GM18867 (cell line): ENCODE measurements around the gene SMIM41.

Source experiments
- ATAC-seq: cut with Tn5 transposase; IDR thresholded peaks from one replicate; pipeline ENCODE4 v1.9.1; 2021; ENCODE audit warnings: mild to moderate bottlenecking, moderate library complexity; ENCODE audit not compliant: unreplicated experiment

The SMIM41 gene

DNA sequence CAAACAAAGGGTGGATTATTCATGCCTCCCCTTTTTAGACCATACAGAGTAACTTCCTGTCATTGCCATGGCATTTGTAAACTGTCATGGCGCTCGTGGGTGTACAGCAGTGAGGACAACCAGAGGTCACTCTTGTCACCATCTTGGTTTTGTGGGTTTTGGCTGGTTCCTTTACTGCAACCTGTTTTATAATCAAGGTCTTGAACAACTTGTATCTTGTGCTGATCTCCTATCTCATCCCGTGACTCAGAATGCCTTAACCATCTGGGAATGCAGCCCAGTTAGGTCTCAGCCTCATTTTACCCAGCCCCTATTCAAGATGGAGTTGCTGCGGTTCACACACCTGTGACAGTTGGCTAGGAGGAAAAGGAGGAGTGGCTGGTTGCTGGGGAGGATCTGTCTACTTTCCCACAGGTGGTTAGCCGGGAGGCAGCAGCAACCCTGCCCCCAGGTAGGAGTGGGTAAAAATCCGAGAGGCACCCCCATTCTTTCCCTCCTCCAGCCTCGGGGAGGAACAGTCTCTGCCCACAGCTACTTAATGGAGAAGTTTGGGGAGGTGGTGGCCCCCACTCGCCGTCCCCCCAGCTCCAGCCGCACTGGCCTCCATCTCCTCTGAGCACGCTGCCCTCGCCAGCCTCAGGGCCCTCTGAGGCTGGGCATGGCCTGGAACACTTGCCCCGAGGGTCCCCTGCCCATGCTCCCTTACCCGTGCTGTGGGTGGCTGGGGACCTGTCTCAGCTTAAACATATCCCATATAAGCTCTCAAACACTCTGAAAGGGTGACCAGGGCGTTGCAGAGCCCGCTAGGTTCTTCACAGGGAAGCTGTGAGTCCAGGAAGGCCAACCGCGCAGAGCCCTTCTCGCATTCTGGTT is 41.7 kb downstream of the SMIM41 start:
- ATAC-seq: no peak

DNA sequence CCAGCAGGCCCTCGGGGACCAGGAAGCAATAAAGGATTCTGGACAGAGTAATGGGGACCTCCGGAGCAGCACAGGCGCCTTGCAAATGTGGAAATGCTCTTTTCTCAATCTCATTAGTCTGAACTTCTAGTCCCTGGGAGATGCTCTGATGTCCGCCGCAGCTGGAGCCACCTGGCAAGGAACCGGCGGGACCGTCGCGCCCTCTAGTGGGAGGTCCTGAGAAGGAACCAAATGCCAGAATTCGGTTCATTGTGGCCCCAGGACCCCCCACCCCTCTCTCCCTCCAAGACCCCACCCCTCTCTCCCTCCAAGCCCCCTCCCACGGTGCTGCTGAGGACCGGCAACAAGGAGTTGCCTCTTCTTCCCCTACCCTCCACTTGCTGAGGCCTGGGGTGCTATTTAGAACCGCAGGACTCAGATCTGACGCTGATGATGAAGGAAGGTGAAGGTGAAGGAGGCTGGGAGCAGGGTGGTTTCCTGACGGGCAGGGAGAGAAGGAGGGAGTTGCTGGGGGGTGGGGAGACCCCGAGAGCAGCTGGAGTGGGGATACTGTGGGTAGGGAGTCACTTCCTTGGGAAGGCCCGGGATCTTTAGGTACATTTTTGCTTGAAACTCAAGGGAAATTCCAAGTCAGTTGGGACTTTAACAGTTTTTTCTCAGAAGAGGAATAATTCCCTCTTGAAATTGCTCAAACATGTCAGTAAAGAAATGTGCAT is 42.5 kb downstream of the SMIM41 start:
- no peak for ATAC-seq

DNA sequence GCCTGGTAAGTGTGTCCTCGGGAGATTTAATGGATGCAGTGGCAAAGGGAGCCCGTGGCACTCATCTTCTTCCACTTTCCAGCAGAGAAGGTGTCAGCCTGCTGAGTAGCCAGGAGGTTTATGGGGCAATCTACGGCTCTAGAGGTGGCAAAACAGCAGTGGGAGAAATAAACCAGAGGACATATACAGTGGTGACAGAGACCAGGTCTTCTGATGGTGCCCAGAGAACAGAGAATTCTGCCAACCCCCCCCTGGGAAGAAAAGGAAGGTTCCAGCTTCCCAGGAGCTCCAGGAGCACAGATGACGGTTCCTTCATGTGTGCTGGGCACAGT is 43.0 kb downstream of the SMIM41 start:
- no peak for ATAC-seq

DNA sequence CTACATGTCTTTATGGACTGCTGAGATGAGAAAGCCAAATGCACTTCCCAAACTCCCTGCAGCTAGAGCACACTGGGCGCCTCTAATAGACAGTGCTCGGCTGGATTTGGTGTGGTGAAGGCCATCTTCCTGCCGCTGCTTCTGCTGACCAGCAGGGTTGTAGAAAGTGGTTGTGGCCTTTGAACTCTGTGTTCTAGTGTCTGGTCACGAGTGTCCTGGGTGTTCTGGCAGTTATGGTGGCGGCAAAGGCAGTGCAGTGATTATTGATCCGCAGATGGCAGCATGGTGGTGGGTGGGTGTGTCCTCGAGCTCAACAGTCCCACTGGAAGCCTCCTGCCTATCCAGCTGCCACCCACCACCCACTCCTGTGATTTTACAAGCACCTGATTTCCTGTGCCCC is 43.4 kb downstream of the SMIM41 start:
- no peak for ATAC-seq

DNA sequence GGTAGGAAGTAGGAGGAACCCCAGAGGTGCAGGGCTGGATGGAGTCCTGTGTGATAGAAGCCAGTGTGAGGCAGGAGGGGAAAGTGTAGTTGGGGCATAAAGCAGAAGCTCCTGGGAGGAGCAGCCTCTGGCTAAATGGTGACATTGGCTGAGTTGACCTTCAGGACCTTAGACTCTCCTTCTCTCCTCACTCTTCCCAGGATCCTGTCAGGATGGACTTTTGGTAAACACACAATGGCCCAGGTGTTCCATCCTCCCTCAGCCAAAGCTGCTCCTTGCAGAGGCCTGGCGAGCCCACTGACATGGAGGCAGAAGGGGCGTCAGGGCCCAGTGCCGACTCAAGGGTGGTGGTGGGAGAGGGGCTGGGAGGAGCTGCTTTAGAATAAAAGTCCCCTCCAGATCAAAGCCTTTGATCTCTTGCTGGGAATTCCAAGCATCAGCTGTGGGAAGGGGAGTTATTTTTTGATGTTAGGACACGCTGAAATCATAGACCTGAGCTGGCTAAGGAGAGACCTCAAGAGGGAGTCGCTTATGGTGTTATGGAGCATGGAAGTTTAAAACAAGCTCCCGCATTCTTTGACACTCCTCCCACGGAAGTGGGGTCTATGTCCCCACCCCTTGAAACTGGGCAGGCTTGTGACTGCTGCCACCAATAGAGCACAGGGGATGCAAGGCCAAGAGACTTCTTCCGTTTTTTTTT is 44.1 kb downstream of the SMIM41 start:
- peak; percentile 42 for ATAC-seq

DNA sequence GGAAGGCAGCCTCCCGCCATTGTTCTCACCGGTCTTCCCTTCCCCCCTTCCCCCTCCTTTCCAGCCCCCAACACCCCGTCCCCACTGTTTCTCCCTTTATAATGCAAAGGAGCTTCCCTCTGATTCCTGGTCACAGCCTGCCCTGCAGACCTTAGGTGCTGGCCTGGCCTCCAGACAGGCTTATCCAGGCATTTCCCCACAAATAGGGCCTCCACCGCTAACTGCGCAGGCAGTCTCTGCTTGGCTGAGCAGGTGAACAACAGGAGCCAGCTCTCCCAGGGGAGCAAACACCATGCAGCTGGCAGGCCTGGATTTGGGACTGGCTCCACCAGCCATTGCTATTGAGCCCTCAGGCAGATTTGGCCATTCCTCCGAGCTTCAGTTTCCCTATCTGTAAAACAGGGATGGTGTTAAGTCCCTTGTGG is 46.0 kb downstream of the SMIM41 start:
- ATAC-seq: no peak

DNA sequence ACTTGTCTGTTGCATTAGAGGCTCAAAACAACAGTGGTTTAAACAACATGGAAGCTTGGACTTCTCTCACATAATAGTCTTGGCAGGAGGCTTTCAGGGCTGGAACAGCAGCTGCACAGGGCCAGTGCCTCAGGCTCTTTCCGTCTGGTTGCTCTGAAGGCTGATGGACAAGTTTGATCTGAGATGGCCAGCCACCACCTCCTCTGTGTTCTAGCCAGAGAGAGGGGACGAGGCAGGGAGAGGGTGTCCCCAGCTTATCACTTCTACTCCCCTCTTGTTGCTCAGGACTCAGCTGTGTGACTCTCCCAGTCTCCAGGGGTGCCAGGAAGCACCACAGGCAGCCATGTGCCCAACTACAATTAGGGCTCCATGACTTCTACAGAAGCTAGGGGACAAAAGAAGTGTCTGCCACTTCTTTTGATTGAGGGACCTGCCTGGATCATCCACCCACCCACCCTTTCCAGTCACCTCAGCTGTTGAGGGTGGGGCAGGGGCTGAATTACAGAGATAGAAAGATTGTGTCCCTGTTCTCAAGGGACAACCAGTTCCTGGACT is 46.6 kb downstream of the SMIM41 start:
- no peak for ATAC-seq

DNA sequence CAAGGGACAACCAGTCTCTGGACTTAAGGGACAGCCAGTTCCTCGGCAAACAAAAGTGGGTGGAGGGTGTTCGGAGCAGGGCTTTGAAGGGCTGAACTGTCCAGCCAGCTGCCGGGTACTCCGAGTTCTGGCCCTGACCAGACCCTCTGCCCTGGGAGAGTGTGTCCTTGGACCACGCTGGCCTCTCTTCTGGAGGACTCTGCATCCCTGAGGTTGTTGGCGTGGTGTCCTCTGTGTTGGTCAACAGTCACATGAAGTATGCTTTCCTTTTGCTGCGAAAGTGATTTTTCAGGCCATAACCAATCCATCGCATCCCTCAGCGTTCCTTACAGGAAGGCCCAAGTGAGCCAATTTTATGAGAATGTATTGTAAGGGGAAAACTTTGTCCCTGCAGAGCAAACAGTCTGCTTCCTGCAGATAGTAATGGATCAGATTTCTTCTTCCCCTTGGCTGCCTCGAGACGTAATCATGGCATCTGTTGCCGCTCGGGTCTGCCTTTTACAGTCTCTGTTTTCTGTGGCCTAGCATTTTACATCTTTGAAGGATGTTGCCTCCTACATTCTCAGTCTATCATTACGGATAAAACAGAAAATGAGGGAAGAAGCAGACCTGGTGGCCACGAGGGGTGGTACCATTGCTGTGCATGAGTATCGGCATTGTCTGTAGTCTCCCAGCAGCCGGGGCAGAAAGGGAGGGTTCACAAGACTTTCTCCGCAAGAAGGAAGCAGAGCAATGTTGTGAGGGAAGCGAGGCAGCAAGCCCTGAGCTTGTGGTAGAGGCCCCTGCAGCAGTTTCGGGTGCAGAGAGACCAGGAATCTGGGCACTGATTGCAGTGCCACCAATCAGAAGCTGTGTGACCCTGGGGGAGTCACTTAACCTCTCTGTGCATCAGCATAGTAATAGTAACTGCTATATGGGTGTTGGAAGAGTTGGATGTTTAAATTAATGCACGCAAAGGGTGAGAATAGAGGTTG is 47.4 kb downstream of the SMIM41 start:
- no peak for ATAC-seq

DNA sequence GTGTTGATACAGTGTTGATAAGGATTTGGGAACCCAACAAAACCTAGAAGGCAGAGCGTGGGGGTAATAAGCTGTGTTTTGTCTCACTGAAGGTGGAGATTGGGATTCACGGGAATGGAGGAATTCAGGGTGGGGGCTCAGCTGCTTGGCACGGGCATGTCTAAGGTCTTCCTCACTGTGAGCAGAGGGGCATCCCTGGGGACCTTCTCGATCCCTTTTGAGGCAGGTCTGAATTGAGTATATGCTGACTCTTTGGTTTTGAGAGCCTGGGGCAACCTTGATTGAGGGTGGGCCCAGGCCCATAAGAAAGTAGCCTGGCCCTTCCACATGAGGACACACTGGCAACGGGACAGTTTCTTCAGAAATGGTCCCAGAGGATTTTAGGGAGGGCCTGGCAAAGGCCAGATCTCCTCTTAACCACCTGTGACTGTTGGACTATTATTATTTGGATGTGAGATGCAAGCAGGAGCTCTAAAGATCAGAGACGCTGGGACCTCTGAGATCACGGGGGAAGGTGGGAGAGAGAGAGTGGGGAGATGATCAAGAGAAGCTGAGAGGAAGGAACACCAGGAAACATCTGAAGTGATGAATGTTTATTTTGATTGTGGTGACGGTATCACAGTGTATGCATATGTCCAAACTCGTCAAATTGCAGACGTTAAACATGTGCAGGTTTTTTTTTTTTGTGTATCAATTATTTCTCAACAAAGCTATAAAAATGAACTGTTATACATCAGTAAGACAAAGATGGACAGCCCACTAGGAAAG is 48.4 kb downstream of the SMIM41 start:
- ATAC-seq: no peak

DNA sequence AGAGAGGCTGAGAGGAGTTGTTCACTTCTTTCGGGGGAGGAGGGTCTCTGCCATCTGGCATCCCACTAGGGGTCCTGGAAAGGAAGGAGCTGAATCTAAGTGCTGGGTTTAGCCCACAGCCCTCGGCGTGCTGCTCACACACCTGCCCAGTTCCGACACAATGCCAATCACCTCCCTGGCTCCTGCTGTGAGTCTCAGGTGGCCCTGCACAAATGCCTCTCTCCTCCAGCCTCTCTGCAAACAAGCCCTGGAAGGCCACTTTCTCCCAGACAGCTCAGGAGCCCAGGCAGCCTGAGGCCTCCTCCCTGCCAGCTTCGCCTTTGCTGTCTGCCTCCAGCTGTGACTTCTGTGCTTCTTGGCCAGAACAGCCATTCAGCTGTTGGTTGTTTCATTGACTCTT is 51.2 kb downstream of the SMIM41 start:
- no peak for ATAC-seq

DNA sequence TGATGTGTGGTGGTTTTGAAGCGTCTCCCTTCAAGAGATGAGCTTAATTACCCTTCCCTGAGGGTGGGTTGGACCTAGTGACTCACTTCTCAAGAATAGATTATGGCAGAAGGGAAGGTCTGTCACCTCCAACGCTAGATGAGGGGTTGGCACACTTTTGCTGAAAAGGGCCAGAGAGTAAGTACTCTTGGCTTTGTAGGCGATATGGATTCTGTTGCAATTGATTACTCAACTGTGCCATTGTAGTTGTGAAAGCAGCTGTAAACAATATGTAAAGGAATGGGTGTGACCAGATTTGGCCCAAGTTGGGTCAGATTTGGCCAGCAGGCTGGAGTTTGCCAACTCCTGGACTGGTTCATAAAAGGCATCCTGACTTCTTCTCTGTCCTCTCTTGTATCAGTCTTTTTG is 53.3 kb downstream of the SMIM41 start:
- ATAC-seq: no peak

DNA sequence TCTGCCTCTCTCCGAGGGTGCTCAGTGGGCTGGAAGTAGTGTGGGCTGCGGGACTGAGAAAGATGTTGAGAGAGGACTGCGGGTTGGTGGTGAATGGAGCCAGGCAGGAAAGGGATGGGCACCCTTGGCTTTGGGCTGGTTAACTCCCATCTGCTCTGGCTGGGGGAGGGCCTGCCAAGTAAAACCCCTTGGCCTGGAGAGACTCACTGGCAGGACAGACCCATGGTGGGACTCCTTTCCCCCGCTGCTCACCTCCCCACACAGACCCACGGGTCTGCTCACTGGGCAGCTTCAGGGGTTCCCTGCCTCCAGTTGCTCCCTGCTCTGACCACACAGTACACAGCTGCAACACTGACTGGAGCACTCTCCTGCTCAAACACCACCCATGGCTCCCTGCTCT is 58.2 kb downstream of the SMIM41 start:
- no peak for ATAC-seq

DNA sequence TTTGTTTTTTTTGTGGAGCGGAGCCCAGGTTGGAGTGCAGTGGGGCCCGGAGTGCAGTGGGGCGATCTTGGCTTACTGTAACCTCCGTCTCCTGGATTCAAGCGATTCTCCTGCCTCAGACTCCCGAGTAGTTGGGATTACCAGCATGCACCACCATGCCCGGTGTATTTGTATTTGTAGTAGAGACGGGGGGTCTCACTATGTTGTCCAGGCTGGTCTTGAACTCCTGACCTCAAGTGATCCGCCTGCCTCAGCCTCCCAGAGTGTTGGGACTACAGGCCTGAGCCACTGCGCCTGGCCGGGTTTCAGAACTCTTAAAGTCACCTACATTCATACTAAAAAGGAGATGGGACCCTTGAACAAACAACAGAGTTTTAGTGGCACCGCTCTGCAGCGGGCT is 59.6 kb downstream of the SMIM41 start:
- no peak for ATAC-seq

DNA sequence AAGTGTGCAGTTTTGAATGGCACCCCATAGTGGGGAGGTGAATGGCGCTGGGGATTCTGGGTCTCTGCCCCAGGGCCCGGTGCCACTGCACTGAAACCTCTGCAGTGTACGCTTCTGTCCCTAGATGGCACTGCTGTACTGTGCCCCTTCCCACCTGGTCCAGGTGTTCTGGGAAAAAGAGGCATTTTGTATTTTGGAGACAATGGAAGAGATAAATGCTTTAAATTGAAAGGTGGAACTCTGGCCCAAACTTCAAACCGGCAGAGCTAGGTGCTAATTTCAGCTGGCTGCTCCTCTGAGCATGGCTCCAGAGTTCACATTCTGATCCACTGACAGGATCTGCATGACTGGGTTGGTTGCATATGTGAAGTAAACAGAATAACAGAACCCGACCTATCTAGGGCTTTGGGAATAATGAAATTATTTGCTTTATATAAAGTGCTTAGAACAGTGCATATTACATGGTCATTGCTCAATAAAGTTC is 60.1 kb downstream of the SMIM41 start:
- peak; percentile 59 for ATAC-seq

DNA sequence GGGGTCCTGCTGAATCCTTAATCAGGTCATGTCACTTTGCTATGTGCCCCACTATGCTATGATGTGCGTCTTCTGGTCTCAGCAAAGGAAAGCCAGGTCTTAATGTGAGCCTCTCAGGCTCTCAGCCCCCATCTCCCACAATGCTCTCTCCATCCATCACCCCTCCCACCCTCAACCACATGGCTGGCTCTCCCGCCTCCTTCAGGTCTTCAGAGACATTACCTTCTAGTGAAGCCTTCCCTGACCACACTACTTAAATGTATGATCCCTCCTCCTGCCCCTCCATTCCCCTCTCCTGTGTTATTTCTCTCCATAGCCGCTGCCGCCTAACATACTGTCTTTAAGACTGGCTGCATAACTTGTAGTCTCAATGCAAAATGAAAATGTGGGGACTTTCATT is 61.8 kb downstream of the SMIM41 start:
- no peak for ATAC-seq

DNA sequence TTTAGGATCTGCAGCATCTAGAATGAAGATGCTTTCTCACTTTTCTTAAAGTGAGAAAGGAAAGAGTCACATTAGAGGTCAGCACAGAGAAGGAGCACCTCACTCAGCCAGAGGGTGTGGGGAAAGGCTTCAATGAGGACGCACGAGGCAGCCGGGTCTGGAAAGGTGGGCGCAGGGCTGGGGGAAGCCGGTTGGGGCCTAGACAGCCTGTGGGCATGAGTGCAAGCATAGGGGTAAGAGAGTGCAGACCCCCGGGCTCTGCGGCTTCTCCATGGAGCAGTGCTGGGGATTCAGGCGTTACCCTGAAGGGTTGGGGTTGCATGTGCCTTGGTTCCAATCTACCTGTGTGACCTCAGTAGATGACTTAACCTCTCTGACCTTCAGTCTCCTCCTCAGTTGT is 62.4 kb downstream of the SMIM41 start:
- ATAC-seq: no peak

DNA sequence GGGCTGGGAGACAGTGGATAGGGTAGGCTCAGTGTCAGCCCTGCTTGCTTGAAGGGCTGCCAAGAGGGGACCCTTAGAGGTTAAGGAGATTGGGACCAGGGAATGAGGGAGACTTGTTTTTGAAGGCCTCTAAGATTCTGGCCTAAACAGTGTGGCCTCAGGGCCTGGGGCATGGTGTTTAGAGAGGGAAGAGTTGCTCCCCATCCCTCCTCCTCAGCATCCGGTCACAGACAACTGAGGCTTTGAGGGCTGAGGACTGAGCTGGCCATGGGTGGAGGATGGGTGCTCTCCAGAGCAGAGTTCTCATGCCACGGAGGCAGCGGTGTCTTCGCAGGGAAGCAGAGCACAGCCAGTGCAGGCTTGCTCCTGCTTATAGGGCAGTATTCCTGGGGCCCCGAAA is 62.9 kb downstream of the SMIM41 start:
- ATAC-seq: no peak

DNA sequence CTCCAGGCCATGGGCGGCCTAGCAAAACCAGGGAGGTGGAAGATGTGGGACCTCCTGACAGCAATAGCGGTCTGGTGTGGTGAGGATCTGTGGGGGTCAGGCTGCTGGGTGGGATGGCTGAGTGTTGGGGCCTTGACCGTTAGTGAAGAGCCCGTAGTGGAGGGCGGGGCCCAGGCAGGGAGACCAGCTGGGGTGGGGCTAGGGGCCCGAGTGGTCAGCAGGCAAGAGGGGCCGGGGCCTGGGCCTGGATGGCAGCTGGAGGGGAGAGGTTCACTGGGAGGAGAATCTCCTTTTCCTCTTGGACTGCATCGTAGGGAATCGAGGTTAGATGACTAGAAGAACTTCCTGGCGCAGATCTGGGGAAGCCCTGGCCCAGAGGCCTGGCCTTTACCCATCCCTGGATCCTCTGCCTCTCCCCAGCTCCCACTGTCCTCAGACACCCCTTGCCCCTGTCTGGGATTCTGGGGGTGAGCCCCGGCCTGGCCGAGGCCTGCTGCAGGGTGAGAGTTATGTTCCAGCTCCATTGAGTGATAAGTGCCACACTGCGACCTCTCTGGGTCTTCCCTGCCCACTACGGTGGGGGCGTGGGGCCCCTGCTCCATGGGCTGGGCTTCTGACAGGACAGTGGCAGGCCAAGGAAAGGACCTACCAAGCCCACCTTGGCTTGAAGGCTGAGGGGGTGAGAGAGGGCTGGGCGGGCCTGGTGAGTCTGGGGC is 65.2 kb downstream of the SMIM41 start:
- no peak for ATAC-seq
